Measurements from ENCODE around the gene PRKN.

GRCh38 chr6:161389756-161390155, 1337.8 kb downstream of the PRKN start:
- no peak for TF ChIP-seq CTCF (IDR thresholded peaks at IDR 0.05; ENCODE audit: poor library complexity)
- no peak for TF ChIP-seq EZH2 (IDR thresholded peaks at IDR 0.05; ENCODE audit: borderline replicate concordance)
- TF ChIP-seq EZH2phosphoT487 (IDR thresholded peaks at IDR 0.05; ENCODE audit: low read depth, severe bottlenecking, unreplicated experiment) = no peak
